K562 (cell line): ENCODE measurements around the gene VRK3. TPM values are rescaled to one million over a fixed set of nuclear protein-coding genes. Genes with fewer than 3 reads are reported as not detected.

Source experiments
- ATAC-seq: fragments of 200-7000 bp; cut with Tn5 transposase; 3 replicates; pipeline ENCODE4 v1.9.1; 2020; ENCODE audit warnings: moderate library complexity
- BruUV-seq: library from RNA; stranded (reverse); fragments of 400-500 nt; replicated peaks from 2 replicates; lab custom pipeline; 2021; lab: Mats Ljungman, UMichigan
- CTCF ChIA-PET: fragments of 300-600 bp; formaldehyde crosslinking; extraction: SDS; loops from one replicate; lab custom pipeline; 2021; ENCODE audit warnings: low intra/inter-chr PET ratio; lab: Yijun Ruan, JAX
- POLR2A ChIA-PET: fragments of 300-600, 350-650 bp; sonication (Branson Sonifier 250); formaldehyde crosslinking; extraction: SDS; loops from one replicate; lab custom pipeline; 2021; ENCODE audit warnings: antibody characterized with exemption, inconsistent platforms; lab: Yijun Ruan, JAX
- DNase-seq, 4 experiments: peaks; one replicate each; pipeline versions ENCODE4 v3.0.0 to v3.0.0-alpha.2; 2011 to 2018; ENCODE audit warnings: low spot score in 3 of 4, mixed read lengths in 3 of 4; ENCODE audit errors: extremely low read depth in 1 of 4
- FAIRE-seq: peaks from 2 replicates; lab custom pipeline; 2011; peaks lifted over from hg19 to GRCh38; lab: Jason Lieb, UNC
- H2AFZ ChIP-seq: 2 replicates; pipeline ENCODE4 v1.6.0; 2011; ENCODE audit warnings: low read depth, low read length, control low read depth, inconsistent platforms
- H3K27ac ChIP-seq: fragments of 200-600 bp; 3 replicates; pipeline ENCODE4 v1.8.0; 2011; ENCODE audit warnings: low read depth, mild to moderate bottlenecking, control low read depth, inconsistent platforms, low read length, moderate library complexity, mixed read lengths; ENCODE audit errors: extremely low read depth
- H3K27me3 ChIP-seq, 2 experiments: fragments of 300-600 bp in 1 of 2; 2 replicates in 1 of 2; 3 replicates in 1 of 2; pipeline versions ENCODE4 v1.6.0 to v1.8.0; 2011; ENCODE audit warnings: inconsistent platforms in 2 of 2, low read length in 2 of 2, mild to moderate bottlenecking in 1 of 2, mixed read lengths in 1 of 2, moderate library complexity in 1 of 2; ENCODE audit not compliant: control insufficient read depth in 2 of 2, insufficient read depth in 2 of 2
- H3K36me3 ChIP-seq: fragments of 300-600 bp; 3 replicates; pipeline ENCODE4 v1.8.0; 2011; ENCODE audit warnings: mild to moderate bottlenecking, low read length, inconsistent platforms; ENCODE audit not compliant: control insufficient read depth, insufficient read depth
- H3K4me1 ChIP-seq, 2 experiments: fragments of 200-600 bp in 1 of 2; replicated peaks in 1 of 2; 2 replicates in 1 of 2; 3 replicates in 1 of 2; pipeline versions ENCODE4 v1.5.1 to v1.8.0; 2011; ENCODE audit warnings: inconsistent platforms in 2 of 2, low read length in 2 of 2, mild to moderate bottlenecking in 1 of 2, mixed read lengths in 1 of 2, moderate library complexity in 1 of 2; ENCODE audit not compliant: control insufficient read depth in 2 of 2, insufficient read depth in 2 of 2
- H3K4me2 ChIP-seq: 2 replicates; pipeline ENCODE4 v1.6.1; 2011; ENCODE audit warnings: low read length, control low read depth, inconsistent platforms, mixed read lengths; ENCODE audit not compliant: insufficient read depth
- H3K4me3 ChIP-seq: fragments of 200-600 bp; sonication (generic), shearing (Covaris generic); 2 replicates; pipeline ENCODE4 v1.5.1; 2016; ENCODE audit warnings: control low read depth, inconsistent platforms
- H3K79me2 ChIP-seq: fragments of 200-600 bp; 3 replicates; pipeline ENCODE4 v1.8.0; 2011; ENCODE audit warnings: low read length, inconsistent platforms; ENCODE audit not compliant: control insufficient read depth, insufficient read depth
- H3K9ac ChIP-seq, 2 experiments: 2 replicates each; pipeline versions ENCODE4 v1.6.0 to v1.6.1; 2011; ENCODE audit warnings: low read depth in 2 of 2, low read length in 2 of 2, control low read depth in 1 of 2, inconsistent platforms in 1 of 2, mild to moderate bottlenecking in 1 of 2, mixed read lengths in 1 of 2; ENCODE audit not compliant: insufficient read depth in 1 of 2
- H3K9me1 ChIP-seq: one replicate; pipeline ENCODE4 v1.6.0; 2011; ENCODE audit warnings: inconsistent platforms, mild to moderate bottlenecking, low read length, moderate library complexity; ENCODE audit not compliant: control insufficient read depth, insufficient read depth
- H3K9me3 ChIP-seq: replicated peaks from 2 replicates; pipeline ENCODE4 v1.5.1; 2011; ENCODE audit warnings: low read depth, low read length, inconsistent platforms; ENCODE audit not compliant: control insufficient read depth, insufficient read depth
- H4K20me1 ChIP-seq: replicated peaks from 2 replicates; pipeline ENCODE4 v1.6.1; 2011; ENCODE audit warnings: low read length, inconsistent platforms, mixed read lengths; ENCODE audit not compliant: control insufficient read depth, insufficient read depth
- CHCHD3 ChIP-seq: fragments of 250-450 bp; sonication (Bioruptor Pico); IDR thresholded peaks from 2 replicates; pipeline ENCODE4 v2.1.2; 2022; ENCODE audit warnings: mild to moderate bottlenecking
- ETV5 ChIP-seq: sonication (generic); formaldehyde crosslinking; IDR thresholded peaks from 2 replicates; pipeline ENCODE4 v1.4.0; 2020; ENCODE audit warnings: low read depth, mild to moderate bottlenecking, missing genetic modification reagents
- FOXJ3 ChIP-seq: sonication (generic); formaldehyde crosslinking; IDR thresholded peaks from 2 replicates; pipeline ENCODE4 v1.4.0; 2020; ENCODE audit warnings: mild to moderate bottlenecking, missing genetic modification reagents
- HNRNPK ChIP-seq: fragments of 200-400 bp; formaldehyde crosslinking; IDR thresholded peaks from one replicate; pipeline ENCODE4 v1.6.1; 2018; ENCODE audit warnings: mild to moderate bottlenecking, low read depth, low read length; ENCODE audit not compliant: poor library complexity, severe bottlenecking
- PHF8 ChIP-seq: fragments of 200-600 bp; sonication (generic); IDR thresholded peaks from 2 replicates; pipeline ENCODE4 v1.6.1; 2012; ENCODE audit warnings: mixed run types, mild to moderate bottlenecking, inconsistent platforms, low read length, moderate library complexity, borderline replicate concordance
- POLR2G ChIP-seq: fragments of 200-400 bp; formaldehyde crosslinking; IDR thresholded peaks from 2 replicates; pipeline ENCODE4 v1.6.1; 2017; ENCODE audit warnings: low read depth, mild to moderate bottlenecking, antibody characterized with exemption, low read length, moderate library complexity
- RBM14 ChIP-seq: fragments of 200-400 bp; formaldehyde crosslinking; IDR thresholded peaks from 2 replicates; pipeline ENCODE4 v1.6.1; 2018; ENCODE audit warnings: low read depth, mild to moderate bottlenecking, low read length, moderate library complexity, borderline replicate concordance; ENCODE audit not compliant: insufficient read depth
- TEAD1 ChIP-seq, 2 experiments: fragments of 450-650 bp in 1 of 2; sonication (generic) in 1 of 2; formaldehyde crosslinking; IDR thresholded peaks; 2 replicates each; pipeline versions ENCODE4 v1.4.0 to v1.8.0; 2020 to 2022; ENCODE audit warnings: mild to moderate bottlenecking in 2 of 2, missing genetic modification reagents in 1 of 2
- TFAM ChIP-seq: fragments of 250-450 bp; sonication (Bioruptor Pico); conservative IDR thresholded peaks from 2 replicates; pipeline ENCODE4 v1.5.0; 2021; ENCODE audit warnings: mild to moderate bottlenecking, moderate library complexity
- WGBS: fragments of 100-300 bp; shearing (Covaris generic); methylation state at CpG from one replicate; pipeline ENCODE4 v1.1.6; 2016; ENCODE audit warnings: low coverage, mixed read lengths; ENCODE audit not compliant: insufficient coverage; ENCODE audit errors: missing lambda C conversion rate; 5-methylcytosine and 5-hydroxymethylcytosine counted together
- in situ Hi-C: fragments of 300-500 bp; cut with MboI; formaldehyde crosslinking; loops from 4 replicates; pipeline ENCODE4 v1.15.0; 2018; ENCODE audit warnings: inconsistent platforms, mixed read lengths
- intact Hi-C: fragments of 100-400 bp; cut with micrococcal nuclease; formaldehyde crosslinking; loops from 2 replicates; pipeline ENCODE4 v1.14.2; 2022
- polyA plus RNA-seq, 8 experiments: library from polyadenylated mRNA; depleted of rRNA in 4 of 8; stranded (reverse) in 5 of 8; unstranded in 3 of 8; fragments of >200 nt; fragmentation: Nextera tagmentation in 2 of 8; fragmentation: Illumina TruSeq in 1 of 8; extraction: Ambion mirVana in 2 of 8; extraction: Trizol in 1 of 8; gene quantifications; 2 replicates each; pipeline versions ENCODE4 v1.2.1 to v1.2.3, GENCODE V29; 2011 to 2014; ENCODE audit warnings: inconsistent platforms in 1 of 8, missing spikeins in 1 of 8
- total RNA-seq, 7 experiments: library from RNA; depleted of rRNA in 6 of 7; stranded (reverse); fragments of >200 nt in 6 of 7; fragmentation: Illumina TruSeq in 2 of 7; extraction: Trizol in 2 of 7; gene quantifications; 2 replicates each; pipeline versions ENCODE4 v1.2.1 to v1.2.3, GENCODE V29; 2011 to 2021; ENCODE audit warnings: low replicate concordance in 1 of 7

The VRK3 gene
- total and polyA plus RNA-seq, 9 of the 15 experiments (the other 6 are each of a cell fraction or from before 2014, with no cell fraction given): 25.6 to 94.3 (median 42.9) TPM

- intact Hi-C loops: no loop called here
- CTCF ChIA-PET: no interaction called here
- Histone ChIP-seq H3K79me2 (no peaks in the 10 kb centered on the region), H3K9me3 (no peaks in the 10 kb centered on the region), H4K20me1 (peaks cover 5% of the 10 kb centered on the region; the same call in 1 of the 2 replicates), H3K27ac (no peak overlapping the region), H3K27me3 (peaks cover 0 to 4% of the 10 kb centered on the region in 2 experiments; a peak in 2 of 5 replicates), H3K4me3 (no peak overlapping the region), H3K4me1 (peaks cover 0 to 20% of the 10 kb centered on the region in 2 experiments; a peak in 3 of 5 replicates), H3K9ac (peak overlapping the region in 1 of 2 experiments; percentile 68; a peak in 2 of 4 replicates), H3K4me2 (no peak overlapping the region), H2AFZ (no peak overlapping the region), H3K9me1 (peaks cover 5% of the 10 kb centered on the region), H3K36me3 (no peaks in the 10 kb centered on the region; the same call in 2 of the 3 replicates)
- ATAC-seq (no peak), DNase-seq (no peak), FAIRE-seq (no peak)
- in situ Hi-C loops: loop anchor here (5.0 kb wide), 1 partner anchor 38 kb away; no protein-coding TSS in a partner anchor
- TF ChIP-seq CHCHD3 (CRISPR knock-in tag): no peak
- TF ChIP-seq TEAD1 (CRISPR knock-in tag; IDR thresholded peaks at IDR 0.05): no peak
- peak; percentile 37; the same call in 1 of the 2 replicates for TF ChIP-seq POLR2G
- TF ChIP-seq ETV5 (CRISPR knock-in tag): no peak
- TF ChIP-seq RBM14: no peak
- no peak for TF ChIP-seq PHF8
- no peak for TF ChIP-seq HNRNPK
- TF ChIP-seq FOXJ3 (CRISPR knock-in tag): no peak
- no peak for TF ChIP-seq TFAM
- no TSS peak for BruUV-seq
- 30% methylated on average over 7 of the region's 7 CpGs for WGBS
- POLR2A ChIA-PET: interaction anchor here (0.6 kb wide), 2 partner anchors 20 to 279 kb away, joined by 3 read pairs; no protein-coding TSS in a partner anchor
Measured at GRCh38 chr19:49975051-49975450, 50.1 kb downstream of the VRK3 start.
